ENCODE measurements around the gene PRKAR1B.

The PRKAR1B gene

GRCh38 chr7:603152-603951 is 123.7 kb downstream of the PRKAR1B start:
- H3K27ac ChIP-seq, result peak overlapping the region; percentile 70
- POLR2A ChIA-PET (ENCODE audit: low non-redundant PET), result no interaction called here
- no peak for DNase-seq (ENCODE audit: low spot score)
- CTCF ChIA-PET, result interaction anchor here (0.5 to 0.6 kb wide), 2 partner anchors 20 to 23 kb away, joined by 3 to 6 read pairs; no protein-coding TSS in a partner anchor
- TF ChIP-seq, protein P1, sequence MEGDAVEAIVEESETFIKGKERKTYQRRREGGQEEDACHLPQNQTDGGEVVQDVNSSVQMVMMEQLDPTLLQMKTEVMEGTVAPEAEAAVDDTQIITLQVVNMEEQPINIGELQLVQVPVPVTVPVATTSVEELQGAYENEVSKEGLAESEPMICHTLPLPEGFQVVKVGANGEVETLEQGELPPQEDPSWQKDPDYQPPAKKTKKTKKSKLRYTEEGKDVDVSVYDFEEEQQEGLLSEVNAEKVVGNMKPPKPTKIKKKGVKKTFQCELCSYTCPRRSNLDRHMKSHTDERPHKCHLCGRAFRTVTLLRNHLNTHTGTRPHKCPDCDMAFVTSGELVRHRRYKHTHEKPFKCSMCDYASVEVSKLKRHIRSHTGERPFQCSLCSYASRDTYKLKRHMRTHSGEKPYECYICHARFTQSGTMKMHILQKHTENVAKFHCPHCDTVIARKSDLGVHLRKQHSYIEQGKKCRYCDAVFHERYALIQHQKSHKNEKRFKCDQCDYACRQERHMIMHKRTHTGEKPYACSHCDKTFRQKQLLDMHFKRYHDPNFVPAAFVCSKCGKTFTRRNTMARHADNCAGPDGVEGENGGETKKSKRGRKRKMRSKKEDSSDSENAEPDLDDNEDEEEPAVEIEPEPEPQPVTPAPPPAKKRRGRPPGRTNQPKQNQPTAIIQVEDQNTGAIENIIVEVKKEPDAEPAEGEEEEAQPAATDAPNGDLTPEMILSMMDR (conservative IDR thresholded peaks at IDR 0.05; ENCODE audit: low read depth), result no peak

DNA sequence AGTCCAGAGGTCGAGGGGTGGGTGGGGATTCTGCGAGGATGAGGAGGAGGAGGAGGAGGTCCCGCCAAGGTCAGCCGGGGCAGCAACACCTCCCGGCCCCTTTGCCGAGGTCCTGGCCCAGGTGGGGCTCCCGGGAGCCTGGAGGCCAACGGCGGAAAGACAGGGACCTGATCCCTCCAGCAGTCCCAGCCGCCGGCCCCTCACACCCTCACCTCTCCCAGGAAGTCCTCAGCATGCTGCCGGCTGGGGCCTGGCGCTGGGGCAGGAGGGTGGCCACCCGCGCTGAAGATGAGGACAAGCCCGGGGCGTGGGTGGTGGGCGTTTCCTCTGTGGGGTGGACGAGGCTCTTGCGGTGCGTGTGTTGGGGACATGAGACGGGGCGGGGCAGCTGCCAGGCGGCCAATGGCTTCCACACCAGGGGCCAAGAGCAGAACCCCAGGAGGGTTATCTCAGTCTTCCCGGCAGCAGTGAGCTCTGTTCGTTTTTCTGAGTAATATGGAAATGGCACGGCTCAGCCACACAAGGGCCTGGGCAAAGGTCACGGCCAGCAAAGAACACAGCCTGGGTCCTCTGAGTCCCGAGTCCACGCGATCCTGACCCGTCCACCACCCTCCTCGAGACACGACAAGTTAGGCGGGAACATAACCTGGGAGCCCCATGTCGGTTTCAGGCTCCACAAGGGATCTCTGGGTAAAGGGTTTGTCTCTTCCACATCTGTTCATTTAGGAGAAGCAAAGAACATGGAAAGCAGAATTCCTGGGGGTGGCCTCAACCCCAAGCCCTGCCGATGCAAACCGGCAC is 124.5 kb downstream of the PRKAR1B start:
- no peak overlapping the region for H3K27ac ChIP-seq
- ChIA-PET POLR2A (ENCODE audit: low non-redundant PET) (no interaction called here), CTCF (interaction anchor here (0.5 to 0.6 kb wide), 2 partner anchors 19 to 22 kb away, joined by 3 to 6 read pairs; no protein-coding TSS in a partner anchor)
- DNase-seq (ENCODE audit: low spot score), result no peak
- TF ChIP-seq, protein P1 (conservative IDR thresholded peaks at IDR 0.05; ENCODE audit: low read depth), result no peak

DNA sequence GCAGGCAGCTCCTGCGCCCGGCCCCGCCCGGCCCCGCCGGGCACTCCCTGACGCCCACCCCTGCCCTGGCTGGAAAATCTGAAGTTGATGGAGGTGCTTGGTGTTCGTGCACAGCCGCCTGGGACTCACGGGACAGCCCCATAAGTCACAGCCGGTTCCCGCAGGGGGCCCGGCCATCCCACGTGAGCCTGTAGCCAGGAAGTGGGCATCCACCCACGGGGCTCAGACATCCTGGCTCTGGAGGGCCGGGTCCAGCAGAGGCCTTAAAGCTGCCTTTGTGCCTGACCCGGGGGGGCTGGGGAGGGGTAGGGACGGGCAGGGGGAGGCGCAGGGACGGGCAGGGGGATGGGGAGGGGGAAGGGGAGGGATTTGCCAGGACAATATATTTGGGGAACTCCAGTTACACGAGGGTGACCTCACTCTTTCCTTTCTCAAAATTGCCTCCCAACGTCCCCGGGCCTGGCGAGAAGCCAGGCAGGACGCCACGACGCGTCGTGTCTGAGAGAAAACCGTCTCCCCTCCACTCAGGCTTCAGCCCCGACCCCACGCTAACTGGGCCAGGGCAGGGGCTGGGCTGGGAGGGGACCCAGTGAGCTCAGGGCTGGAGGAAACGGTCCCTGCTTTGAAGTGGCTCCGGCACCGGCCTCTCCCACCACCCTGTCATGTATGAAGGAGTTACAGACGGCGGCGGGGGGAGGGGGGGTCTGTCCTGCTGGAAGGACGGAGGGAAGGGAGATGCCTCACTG is 125.3 kb downstream of the PRKAR1B start:
- no peak for DNase-seq (ENCODE audit: low spot score)
- TF ChIP-seq, protein P1 (conservative IDR thresholded peaks at IDR 0.05; ENCODE audit: low read depth), result no peak

GRCh38 chr7:601036-601594 is 126.0 kb downstream of the PRKAR1B start:
- TF ChIP-seq, protein P1 (conservative IDR thresholded peaks at IDR 0.05; ENCODE audit: low read depth), result no peak
- no peak overlapping the region for H3K27ac ChIP-seq
- ChIA-PET CTCF (no interaction called here), POLR2A (ENCODE audit: low non-redundant PET) (no interaction called here)
- no peak for DNase-seq (ENCODE audit: low spot score)

More for the DNA sequence above, 125.3 kb downstream of the PRKAR1B start:
- ChIA-PET POLR2A (ENCODE audit: low non-redundant PET) (no interaction called here), CTCF (no interaction called here)
- H3K27ac ChIP-seq, result no peak overlapping the region

DNA sequence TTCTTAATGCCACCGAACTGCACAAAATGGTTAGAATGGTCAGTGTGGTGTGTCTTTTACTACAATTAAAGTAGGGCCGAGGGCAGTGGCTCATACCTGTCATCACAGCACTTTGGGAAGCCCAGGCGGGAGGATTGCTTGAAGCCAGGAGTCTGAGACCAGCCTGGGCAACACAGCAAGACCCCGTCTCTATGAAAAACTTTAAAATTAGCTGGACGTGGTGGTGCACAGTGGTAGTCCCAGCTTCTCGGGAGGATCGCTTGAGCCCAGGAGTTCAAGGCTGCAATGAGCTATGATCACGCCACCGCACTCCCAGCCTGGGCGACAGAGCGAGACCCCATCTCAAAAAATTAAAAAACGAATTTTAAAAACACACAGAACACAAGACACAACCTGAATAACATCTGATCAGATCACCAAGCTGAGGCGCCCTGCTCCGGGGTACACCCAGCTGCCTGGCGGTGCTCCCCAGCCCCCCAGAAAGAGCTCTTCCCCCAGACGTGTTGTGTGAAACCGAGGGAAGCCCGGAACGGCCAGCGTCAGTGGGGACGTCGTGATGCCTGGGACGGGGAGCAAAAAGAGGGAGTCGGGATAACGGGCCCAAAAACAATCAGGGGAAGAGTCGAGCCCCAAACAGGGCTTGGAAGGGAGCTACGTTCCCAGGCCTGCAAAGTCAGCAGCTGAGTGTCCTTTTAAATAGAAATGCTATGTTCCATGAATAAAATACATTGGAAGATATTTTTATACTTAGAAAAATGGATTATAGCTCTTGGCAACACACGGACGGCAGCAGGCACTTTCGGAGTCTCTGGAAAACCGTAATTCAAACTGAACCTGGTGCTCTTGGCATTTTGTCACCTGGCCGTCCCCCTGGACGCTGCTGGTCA is 126.7 kb downstream of the PRKAR1B start:
- ChIA-PET POLR2A (ENCODE audit: low non-redundant PET) (no interaction called here), CTCF (interaction anchor here (0.5 kb wide), 1 partner anchor 27 kb away, joined by 3 read pairs; no protein-coding TSS in a partner anchor)
- DNase-seq (ENCODE audit: low spot score), result no peak
- TF ChIP-seq, protein P1 (conservative IDR thresholded peaks at IDR 0.05; ENCODE audit: low read depth), result no peak
- no peak overlapping the region for H3K27ac ChIP-seq

All from RWPE1 (cell line).